ENCODE measurements around the gene HOTAIR.

The HOTAIR gene

GRCh38 chr12:54002278-54002914, 27.6 kb upstream of the HOTAIR start:
- no peak overlapping the region for H2AFZ ChIP-seq (ENCODE audit: low read depth, low read length)
- peak overlapping the region; percentile 87 for H3K4me2 ChIP-seq (ENCODE audit: low read length, poor library complexity, severe bottlenecking)
- no peak overlapping the region for H4K8ac ChIP-seq (ENCODE audit: low read length)
- H2BK12ac ChIP-seq (ENCODE audit: low read length in 2 of 2): no peak overlapping the region
- no peaks in the 10 kb centered on the region for H3K27me3 ChIP-seq (ENCODE audit: control insufficient read depth in 1 of 2, insufficient read depth in 1 of 2, low read length in 2 of 2)
- WGBS: 67% methylated on average over 12 of the region's 19 CpGs
- peak overlapping the region; percentile 54 for H2BK120ac ChIP-seq (ENCODE audit: low read depth, low read length)
- peak overlapping the region in 1 of 2 experiments; percentile 98 for H3K23ac ChIP-seq (ENCODE audit: low read length in 2 of 2)
- H3K4ac ChIP-seq (ENCODE audit: low read depth in 1 of 2, low read length in 2 of 2): no peak overlapping the region
- no peak overlapping the region for H3K18ac ChIP-seq (ENCODE audit: low read depth in 1 of 2, low read length in 2 of 2)
- H3K36me3 ChIP-seq (ENCODE audit: control insufficient read depth in 1 of 2, insufficient read depth in 2 of 2, low read depth in 1 of 2, low read length in 2 of 2): peaks cover 0 to 3% of the 10 kb centered on the region in 2 experiments
- peak overlapping the region; percentile 70 for H3K27ac ChIP-seq (ENCODE audit: low read length, poor library complexity, severe bottlenecking)
- H3K4me3 ChIP-seq (ENCODE audit: insufficient read depth in 1 of 2, low read depth in 1 of 2, low read length in 2 of 2): peak overlapping the region in 1 of 2 experiments; percentile 87
- no peak overlapping the region for H2BK15ac ChIP-seq (ENCODE audit: low read depth, poor library complexity, severe bottlenecking)
- no peak overlapping the region for H2AK5ac ChIP-seq (ENCODE audit: low read length, severe bottlenecking)
- DNase-seq: no peak
- H3K4me1 ChIP-seq (ENCODE audit: control insufficient read depth, insufficient read depth, low read depth, low read length): peaks cover 36% of the 10 kb centered on the region
- peak overlapping the region; percentile 80 for H2BK5ac ChIP-seq (ENCODE audit: low read depth, low read length, poor library complexity, severe bottlenecking)
- no peak overlapping the region for H4K91ac ChIP-seq (ENCODE audit: low read length)
- H3K9me3 ChIP-seq (ENCODE audit: control insufficient read depth, low read length): no peaks in the 10 kb centered on the region
- H3K14ac ChIP-seq (ENCODE audit: low read length in 2 of 2): no peak overlapping the region
- H3K9ac ChIP-seq (ENCODE audit: low read length): peak overlapping the region; percentile 98
- H3K79me1 ChIP-seq (replicated peaks; ENCODE audit: low read length, poor library complexity, severe bottlenecking): no peaks in the 10 kb centered on the region

DNA sequence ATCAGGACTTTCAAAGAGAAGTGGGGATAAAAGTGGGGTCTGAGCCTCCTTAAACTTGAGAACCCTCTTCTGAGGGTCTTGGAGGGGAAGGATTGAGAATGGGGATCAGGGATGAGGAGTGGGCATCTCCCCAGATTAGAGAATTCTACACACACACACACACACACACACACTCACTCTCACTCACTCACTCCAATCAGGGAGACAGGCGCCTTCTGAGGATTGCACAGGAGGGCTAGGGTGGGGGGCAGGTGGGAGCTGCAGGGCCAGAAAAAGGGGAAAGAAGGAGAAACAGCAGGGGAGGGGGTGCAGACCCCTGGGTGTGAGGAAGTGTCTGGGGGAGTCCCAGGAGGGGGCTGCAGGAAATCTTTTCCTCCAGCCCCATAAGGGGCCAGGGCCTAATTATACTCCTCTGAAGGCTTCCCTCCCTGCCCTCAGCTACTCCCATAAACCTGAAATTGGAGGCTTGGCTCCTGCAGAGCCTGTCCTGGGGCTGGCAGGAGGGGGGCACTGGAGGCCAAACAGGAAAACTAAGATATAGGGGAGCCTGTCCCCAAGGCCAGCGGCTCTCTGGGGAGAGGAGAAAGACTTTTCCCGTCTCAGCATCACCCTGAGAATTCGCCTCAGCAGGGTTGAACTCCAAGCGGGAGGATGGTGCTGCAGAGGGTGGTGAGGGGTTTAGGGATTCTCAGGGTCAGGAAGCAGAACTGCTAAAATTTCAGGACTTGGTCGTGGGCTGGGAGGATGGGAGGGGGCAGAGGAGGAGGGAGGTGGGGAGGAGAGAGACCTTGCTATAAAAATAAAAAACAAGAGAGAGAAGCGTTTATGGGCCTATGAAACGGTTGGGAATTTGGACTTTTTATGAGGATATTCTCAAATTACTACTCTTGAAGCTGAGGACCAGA, 26.8 kb upstream of the HOTAIR start:
- Histone ChIP-seq H3K9ac (ENCODE audit: low read length) (peak overlapping the region; percentile 98), H3K23ac (ENCODE audit: low read length in 2 of 2) (no peak overlapping the region), H3K14ac (ENCODE audit: low read length in 2 of 2) (peak overlapping the region in 1 of 2 experiments; percentile 36), H3K36me3 (ENCODE audit: control insufficient read depth in 1 of 2, insufficient read depth in 2 of 2, low read depth in 1 of 2, low read length in 2 of 2) (peaks cover 0 to 3% of the 10 kb centered on the region in 2 experiments), H3K4me3 (ENCODE audit: insufficient read depth in 1 of 2, low read depth in 1 of 2, low read length in 2 of 2) (peak overlapping the region; percentile 71 to 87), H3K18ac (ENCODE audit: low read depth in 1 of 2, low read length in 2 of 2) (no peak overlapping the region), H3K27ac (ENCODE audit: low read length, poor library complexity, severe bottlenecking) (peak overlapping the region; percentile 70), H3K9me3 (ENCODE audit: control insufficient read depth, low read length) (no peaks in the 10 kb centered on the region), H2BK15ac (ENCODE audit: low read depth, poor library complexity, severe bottlenecking) (no peak overlapping the region), H4K91ac (ENCODE audit: low read length) (no peak overlapping the region), H2BK12ac (ENCODE audit: low read length in 2 of 2) (no peak overlapping the region), H3K79me1 (replicated peaks; ENCODE audit: low read length, poor library complexity, severe bottlenecking) (no peaks in the 10 kb centered on the region), H2AFZ (ENCODE audit: low read depth, low read length) (no peak overlapping the region), H3K4ac (ENCODE audit: low read depth in 1 of 2, low read length in 2 of 2) (peak overlapping the region in 1 of 2 experiments; percentile 49), H3K4me1 (ENCODE audit: control insufficient read depth, insufficient read depth, low read depth, low read length) (peaks cover 29% of the 10 kb centered on the region), H3K4me2 (ENCODE audit: low read length, poor library complexity, severe bottlenecking) (peak overlapping the region; percentile 87), H4K8ac (ENCODE audit: low read length) (no peak overlapping the region), H2BK120ac (ENCODE audit: low read depth, low read length) (no peak overlapping the region), H2AK5ac (ENCODE audit: low read length, severe bottlenecking) (peak overlapping the region; percentile 46), H2BK5ac (ENCODE audit: low read depth, low read length, poor library complexity, severe bottlenecking) (no peak overlapping the region), H3K27me3 (ENCODE audit: control insufficient read depth in 1 of 2, insufficient read depth in 1 of 2, low read length in 2 of 2) (no peaks in the 10 kb centered on the region)
- DNase-seq: no peak
- WGBS: 41% methylated on average over 8 of the region's 8 CpGs

GRCh38 chr12:54000116-54001114, 25.7 kb upstream of the HOTAIR start, which contains the start of gene HOXC9:
Gene HOXC9 (plus strand): TSS chr12:54000161. CDS start chr12:54000189, 28 bp downstream.
- Histone ChIP-seq H2AK5ac (ENCODE audit: low read length, severe bottlenecking) (peak within 1 kb of the TSS; percentile 72), H3K4ac (ENCODE audit: low read depth in 1 of 2, low read length in 2 of 2) (peak within 1 kb of the TSS; percentile 70 to 93), H4K8ac (ENCODE audit: low read length) (peak within 1 kb of the TSS; percentile 87), H3K18ac (ENCODE audit: low read depth in 1 of 2, low read length in 2 of 2) (peak within 1 kb of the TSS; percentile 91 to 93), H3K9ac (ENCODE audit: low read length) (peak within 1 kb of the TSS; percentile 98), H3K14ac (ENCODE audit: low read length in 2 of 2) (peak within 1 kb of the TSS in 1 of 2 experiments; percentile 68), H2BK120ac (ENCODE audit: low read depth, low read length) (peak within 1 kb of the TSS; percentile 74), H3K4me1 (ENCODE audit: control insufficient read depth, insufficient read depth, low read depth, low read length) (peaks cover 24% of the 10 kb centered on the region), H2BK5ac (ENCODE audit: low read depth, low read length, poor library complexity, severe bottlenecking) (peak within 1 kb of the TSS; percentile 91), H3K27me3 (ENCODE audit: control insufficient read depth in 1 of 2, insufficient read depth in 1 of 2, low read length in 2 of 2) (no peaks in the 10 kb centered on the region), H3K4me2 (ENCODE audit: low read length, poor library complexity, severe bottlenecking) (peak within 1 kb of the TSS; percentile 96), H3K9me3 (ENCODE audit: control insufficient read depth, low read length) (no peaks in the 10 kb centered on the region), H4K91ac (ENCODE audit: low read length) (peak within 1 kb of the TSS; percentile 93), H2AFZ (ENCODE audit: low read depth, low read length) (peak within 1 kb of the TSS; percentile 62), H3K4me3 (ENCODE audit: insufficient read depth in 1 of 2, low read depth in 1 of 2, low read length in 2 of 2) (peak within 1 kb of the TSS; percentile 71 to 87), H3K36me3 (ENCODE audit: control insufficient read depth in 1 of 2, insufficient read depth in 2 of 2, low read depth in 1 of 2, low read length in 2 of 2) (peaks cover 0 to 3% of the 10 kb centered on the region in 2 experiments), H3K23ac (ENCODE audit: low read length in 2 of 2) (peak within 1 kb of the TSS; percentile 30 to 79), H3K27ac (ENCODE audit: low read length, poor library complexity, severe bottlenecking) (peak within 1 kb of the TSS; percentile 97), H2BK12ac (ENCODE audit: low read length in 2 of 2) (peak within 1 kb of the TSS; percentile 24 to 32), H3K79me1 (replicated peaks; ENCODE audit: low read length, poor library complexity, severe bottlenecking) (no peaks in the 10 kb centered on the region), H2BK15ac (ENCODE audit: low read depth, poor library complexity, severe bottlenecking) (peak within 1 kb of the TSS; percentile 90)
- no peak for DNase-seq
- under 1% methylated on average over 70 of the region's 87 CpGs for WGBS

Data from mesenchymal stem cell (in vitro differentiated cells and primary cell).